IPS-20b (cell line): ENCODE results near the gene LRFN2.

Experiments used
- H3K27ac ChIP-seq: one replicate; pipeline ENCODE4 v1.5.1; 2013; ENCODE audit warnings: low read length
- H3K27me3 ChIP-seq: 2 replicates; pipeline ENCODE4 v1.6.1; 2013; ENCODE audit warnings: mild to moderate bottlenecking, low read length, inconsistent platforms; ENCODE audit not compliant: insufficient read depth
- H3K36me3 ChIP-seq: 2 replicates; pipeline ENCODE4 v1.6.1; 2013; ENCODE audit warnings: low read depth, mild to moderate bottlenecking, inconsistent platforms, low read length, moderate library complexity; ENCODE audit not compliant: insufficient read depth
- H3K4me1 ChIP-seq: 2 replicates; pipeline ENCODE4 v1.6.1; 2013; ENCODE audit warnings: mild to moderate bottlenecking, control low read depth, inconsistent platforms, low read length, moderate library complexity; ENCODE audit not compliant: insufficient read depth
- H3K4me3 ChIP-seq: 2 replicates; pipeline ENCODE4 v1.5.1; 2013; ENCODE audit warnings: mild to moderate bottlenecking, low read length, inconsistent platforms
- H3K9ac ChIP-seq: 2 replicates; pipeline ENCODE4 v1.6.1; 2013; ENCODE audit warnings: low read depth, mild to moderate bottlenecking, inconsistent platforms, low read length, moderate library complexity
- H3K9me3 ChIP-seq: 2 replicates; pipeline ENCODE4 v1.6.1; 2013; ENCODE audit warnings: mild to moderate bottlenecking, low read depth, low read length, inconsistent platforms; ENCODE audit not compliant: insufficient read depth

The LRFN2 gene

DNA sequence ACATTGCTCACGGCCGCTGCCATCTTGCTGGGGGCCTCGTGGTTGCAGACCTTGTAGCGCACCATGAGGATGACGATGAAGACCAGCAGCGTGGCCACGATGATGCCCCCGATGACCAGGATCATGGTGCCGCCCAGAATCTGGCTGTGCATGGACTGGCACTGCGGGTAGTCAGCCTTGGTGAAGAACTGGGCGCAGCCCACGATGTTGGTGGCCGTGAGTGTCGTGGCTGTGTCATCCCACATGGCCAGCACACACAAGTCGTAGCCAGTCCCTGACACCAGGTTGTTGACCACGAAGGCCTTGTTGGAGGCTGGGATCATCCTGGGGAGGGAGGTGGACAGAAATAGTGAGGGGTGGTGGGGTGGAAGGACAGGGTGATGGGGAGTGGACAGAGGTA lies 194.6 kb downstream of the LRFN2 start:
- H3K36me3 ChIP-seq: no peaks in the 10 kb centered on the region

DNA sequence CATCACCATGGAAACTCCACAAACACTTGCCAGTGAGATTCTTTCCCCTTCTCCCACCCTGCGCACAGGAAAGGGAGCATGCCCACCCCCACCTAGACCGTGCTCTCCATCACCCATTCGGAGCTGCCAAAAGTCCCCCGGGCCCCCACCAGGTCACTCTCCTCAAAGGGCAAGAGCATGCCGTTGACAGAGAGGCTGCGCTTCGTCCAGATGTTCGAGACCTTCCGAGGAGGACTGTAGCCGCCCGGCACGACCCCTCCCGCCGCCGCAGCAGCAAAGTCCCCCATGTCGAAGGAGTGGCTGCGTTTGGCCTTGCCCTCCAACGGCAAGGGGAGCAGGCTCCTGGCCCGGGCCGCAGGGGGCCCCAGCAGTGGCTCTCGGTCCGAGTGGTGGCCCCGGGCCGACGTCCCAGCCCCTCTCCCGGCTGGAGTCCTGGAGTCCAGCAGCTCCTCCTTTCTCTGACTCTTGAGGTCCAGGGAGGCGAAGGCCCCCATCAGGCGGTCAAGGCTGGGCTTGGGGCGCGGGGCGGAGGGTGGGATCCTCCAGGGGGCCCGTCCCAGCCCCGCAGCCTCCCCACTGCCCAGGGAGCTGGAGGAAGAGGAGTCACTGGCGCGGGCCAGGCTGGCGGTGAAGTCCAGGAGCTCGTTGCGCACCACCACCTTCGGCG lies 195.2 kb downstream of the LRFN2 start:
- Histone ChIP-seq H3K4me3 (no peak overlapping the region), H3K4me1 (no peaks in the 10 kb centered on the region; the same call in 1 of the 2 replicates), H3K9me3 (no peaks in the 10 kb centered on the region), H3K27me3 (no peaks in the 10 kb centered on the region), H3K9ac (no peak overlapping the region), H3K27ac (no peak overlapping the region), H3K36me3 (no peaks in the 10 kb centered on the region)

More for the DNA sequence above, 194.6 kb downstream of the LRFN2 start:
- no peak overlapping the region for H3K27ac ChIP-seq
- no peak overlapping the region for H3K4me3 ChIP-seq
- no peaks in the 10 kb centered on the region for H3K27me3 ChIP-seq
- no peak overlapping the region for H3K9ac ChIP-seq
- no peaks in the 10 kb centered on the region for H3K9me3 ChIP-seq
- no peaks in the 10 kb centered on the region; the same call in 1 of the 2 replicates for H3K4me1 ChIP-seq

DNA sequence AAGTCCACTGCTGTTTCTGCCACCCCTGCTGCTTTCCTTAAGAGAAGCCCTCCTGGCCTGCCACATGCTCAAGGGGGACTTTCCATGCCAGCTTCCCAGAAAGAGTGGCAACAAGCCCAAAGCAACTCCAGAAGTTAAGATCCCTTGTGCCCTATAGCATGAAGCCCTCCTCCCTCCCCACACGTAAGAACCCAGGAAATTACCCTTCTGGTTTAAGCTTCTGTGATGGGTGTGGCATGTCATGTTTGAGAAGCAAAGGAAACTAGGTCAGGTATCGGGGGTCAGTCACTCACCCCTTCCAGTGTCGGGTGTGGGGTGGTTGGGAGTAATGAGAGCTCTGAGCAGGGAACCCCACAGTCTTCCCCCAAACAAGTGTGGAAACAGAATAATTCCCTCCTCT lies 196.1 kb downstream of the LRFN2 start:
- H3K4me3 ChIP-seq: no peak overlapping the region
- H3K36me3 ChIP-seq: no peaks in the 10 kb centered on the region
- no peaks in the 10 kb centered on the region for H3K27me3 ChIP-seq
- H3K9ac ChIP-seq: no peak overlapping the region
- no peak overlapping the region for H3K27ac ChIP-seq
- H3K9me3 ChIP-seq: no peaks in the 10 kb centered on the region
- H3K4me1 ChIP-seq: no peaks in the 10 kb centered on the region; the same call in 1 of the 2 replicates

DNA sequence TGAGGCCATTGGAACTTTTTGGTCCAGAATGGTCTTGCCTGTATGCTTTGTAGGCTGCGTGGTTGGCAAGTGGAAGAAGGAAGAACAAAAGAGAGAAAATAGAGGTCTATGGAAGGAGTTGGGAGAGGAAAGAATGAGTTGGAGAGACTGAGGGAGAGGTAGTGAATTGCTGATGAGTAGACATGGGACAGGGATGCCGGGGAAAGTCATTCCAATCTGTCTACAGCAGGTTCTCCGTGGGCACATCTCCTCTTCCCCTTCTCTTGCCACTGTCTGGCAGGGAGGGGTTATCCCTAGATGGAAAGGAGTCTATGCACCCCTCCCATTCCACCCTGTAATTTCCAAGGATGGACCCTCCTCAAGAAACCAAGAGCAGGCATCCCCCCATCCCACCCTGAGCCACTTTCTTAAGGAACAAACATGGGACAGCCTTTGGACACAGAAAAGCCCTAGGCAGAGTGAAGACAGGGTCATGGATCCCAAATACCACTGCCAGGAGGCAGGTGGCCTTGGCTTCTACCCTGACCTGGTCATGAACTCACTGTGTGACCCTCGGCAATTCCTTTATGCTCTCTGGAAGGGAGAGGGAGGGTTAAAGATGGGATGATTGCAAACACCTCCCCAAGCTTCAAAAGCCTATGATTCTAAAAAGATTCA lies 196.9 kb downstream of the LRFN2 start:
- Histone ChIP-seq H3K9me3 (no peaks in the 10 kb centered on the region), H3K4me1 (no peaks in the 10 kb centered on the region; the same call in 1 of the 2 replicates), H3K9ac (no peak overlapping the region), H3K27ac (no peak overlapping the region), H3K4me3 (no peak overlapping the region), H3K27me3 (no peaks in the 10 kb centered on the region), H3K36me3 (no peaks in the 10 kb centered on the region)

DNA sequence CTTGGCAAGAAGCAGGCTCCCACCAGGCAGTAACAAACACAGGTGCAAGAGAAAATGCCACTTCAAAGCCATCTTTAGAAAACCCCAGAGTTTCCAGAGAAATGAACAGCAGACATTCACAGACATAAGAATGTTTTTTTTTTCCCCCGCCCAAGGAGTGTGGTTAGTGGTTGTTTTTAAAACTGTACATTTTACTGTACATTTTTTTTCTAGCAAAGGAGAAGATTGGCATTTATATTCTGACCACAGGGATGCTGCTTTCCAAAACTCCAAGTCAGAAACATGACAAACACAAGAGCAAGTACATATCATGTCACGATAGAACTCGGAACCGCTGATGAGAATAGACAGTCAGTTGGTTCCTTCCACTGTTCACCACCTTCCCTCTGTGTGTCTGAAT lies 197.9 kb downstream of the LRFN2 start:
- no peaks in the 10 kb centered on the region; the same call in 1 of the 2 replicates for H3K4me1 ChIP-seq
- no peak overlapping the region for H3K9ac ChIP-seq

DNA sequence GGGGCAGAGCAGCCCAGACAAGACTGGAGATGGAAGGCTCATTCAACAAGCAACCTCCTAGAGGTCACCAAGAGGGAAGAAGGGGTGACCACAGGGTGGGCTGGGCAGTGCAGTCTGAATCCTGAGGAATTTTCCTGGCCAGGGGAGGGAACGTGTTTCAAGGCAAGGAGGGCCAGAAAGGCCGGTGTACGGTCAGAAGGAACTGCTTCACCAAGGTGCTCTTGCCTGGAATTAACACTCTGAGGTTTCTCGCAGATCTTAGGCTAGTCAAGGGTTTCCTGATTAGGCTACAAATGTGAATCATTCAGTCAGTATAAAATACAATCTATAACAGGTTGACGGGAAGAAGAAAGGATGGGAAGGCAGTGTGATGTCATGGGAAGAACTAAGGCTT lies 199.3 kb downstream of the LRFN2 start:
- no peak overlapping the region for H3K9ac ChIP-seq
- no peaks in the 10 kb centered on the region for H3K9me3 ChIP-seq
- no peaks in the 10 kb centered on the region for H3K36me3 ChIP-seq
- H3K4me1 ChIP-seq: no peaks in the 10 kb centered on the region; the same call in 1 of the 2 replicates
- H3K27ac ChIP-seq: no peak overlapping the region
- H3K27me3 ChIP-seq: no peaks in the 10 kb centered on the region
- H3K4me3 ChIP-seq: no peak overlapping the region

More for the DNA sequence above, 197.9 kb downstream of the LRFN2 start:
- H3K4me3 ChIP-seq: no peak overlapping the region
- H3K27me3 ChIP-seq: no peaks in the 10 kb centered on the region
- no peaks in the 10 kb centered on the region for H3K36me3 ChIP-seq
- H3K27ac ChIP-seq: no peak overlapping the region
- H3K9me3 ChIP-seq: no peaks in the 10 kb centered on the region

DNA sequence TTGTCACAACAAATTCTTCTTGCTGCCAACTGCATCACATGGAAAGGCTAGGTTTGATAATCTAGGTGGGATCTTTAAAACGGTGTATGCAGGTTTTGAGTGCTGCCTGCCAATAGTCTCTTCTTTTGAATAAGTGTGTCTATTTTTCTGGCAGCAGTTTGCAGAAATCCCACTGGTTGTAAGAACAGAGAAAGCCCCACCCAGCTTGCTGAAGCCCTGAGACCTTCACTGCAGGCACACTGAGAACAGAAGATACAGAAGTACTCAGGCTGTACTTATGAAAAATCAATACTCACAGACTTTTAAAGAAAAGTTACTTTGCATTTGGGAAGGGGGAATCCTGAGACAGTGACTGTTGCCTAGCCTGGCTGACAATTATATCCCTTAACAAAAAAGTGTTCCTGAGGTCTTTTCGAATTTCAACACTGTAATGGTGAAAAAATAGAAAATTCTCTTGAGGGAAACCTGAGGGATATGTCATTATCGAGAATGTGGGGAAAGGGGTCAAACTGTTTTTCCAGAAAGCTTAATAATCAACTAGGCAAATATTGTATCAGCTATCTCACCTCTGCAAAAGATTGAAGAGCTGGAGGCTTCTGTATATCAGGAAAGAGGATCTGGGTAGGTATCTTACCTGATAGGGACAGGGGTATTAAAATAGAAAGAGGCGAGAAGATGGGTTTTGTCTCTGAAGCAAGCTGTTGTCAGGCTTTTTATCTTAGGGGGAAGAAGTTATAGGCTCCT lies 199.9 kb downstream of the LRFN2 start:
- Histone ChIP-seq H3K27me3 (no peaks in the 10 kb centered on the region), H3K4me1 (no peaks in the 10 kb centered on the region; the same call in 1 of the 2 replicates), H3K27ac (no peak overlapping the region), H3K4me3 (no peak overlapping the region), H3K9ac (no peak overlapping the region), H3K9me3 (no peaks in the 10 kb centered on the region), H3K36me3 (no peaks in the 10 kb centered on the region)

DNA sequence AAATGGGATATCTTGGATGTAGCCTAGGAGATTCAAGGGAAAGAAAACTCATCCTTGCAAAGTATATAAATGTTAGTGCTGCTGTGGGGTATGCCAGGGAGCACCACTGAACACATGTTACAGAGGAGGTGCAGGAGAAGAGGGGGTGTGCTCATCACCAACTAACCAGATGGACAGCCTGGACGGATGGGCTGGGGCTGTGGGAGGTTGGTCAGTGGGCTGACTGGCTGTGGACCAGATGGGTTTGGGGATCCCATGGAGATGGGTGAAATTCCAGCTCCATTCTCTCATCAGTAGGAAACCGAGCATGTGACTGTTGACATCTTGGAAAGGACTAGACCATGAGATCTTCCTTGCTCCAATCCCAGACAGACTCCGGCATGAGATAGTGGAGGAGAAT lies 201.0 kb downstream of the LRFN2 start:
- Histone ChIP-seq H3K9ac (no peak overlapping the region), H3K27me3 (no peaks in the 10 kb centered on the region), H3K9me3 (no peaks in the 10 kb centered on the region), H3K4me3 (no peak overlapping the region), H3K27ac (no peak overlapping the region), H3K36me3 (no peaks in the 10 kb centered on the region), H3K4me1 (no peaks in the 10 kb centered on the region; the same call in 1 of the 2 replicates)

DNA sequence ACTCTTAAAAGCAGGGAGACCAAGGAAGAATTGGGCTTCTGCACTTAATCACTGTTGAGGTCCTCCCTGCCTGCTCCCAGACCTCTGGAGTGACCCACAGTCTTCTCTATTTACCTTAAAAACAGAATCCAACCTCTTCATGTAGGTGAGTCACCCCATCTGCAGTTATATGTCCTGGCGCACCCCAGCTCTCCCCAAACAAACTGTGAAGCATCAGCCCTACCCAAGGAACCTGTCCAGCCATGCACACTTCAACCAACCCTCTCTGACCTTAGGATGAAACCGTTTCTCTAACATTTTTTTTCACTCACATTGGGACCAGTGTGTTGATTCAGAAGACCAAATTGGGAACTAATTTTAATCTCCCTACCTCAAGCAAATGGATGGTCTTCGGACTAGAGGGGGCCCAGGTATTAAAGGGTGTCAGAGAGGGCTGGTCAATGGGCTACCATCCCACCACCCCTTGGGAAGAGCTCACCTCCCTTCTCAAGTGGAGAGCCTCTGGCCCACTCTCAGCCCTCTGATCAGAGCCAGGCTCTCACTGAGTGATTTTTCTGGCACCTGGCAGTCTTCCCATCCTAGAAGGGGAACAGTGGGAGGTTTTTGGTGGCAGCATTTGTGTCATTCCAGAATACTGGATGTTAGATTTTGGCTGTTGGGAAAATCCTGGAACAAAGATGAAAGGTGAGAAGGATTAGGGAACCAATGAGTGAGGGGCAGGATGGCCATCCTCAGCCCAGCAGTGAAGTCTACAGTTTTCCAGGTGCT lies 203.6 kb downstream of the LRFN2 start:
- no peaks in the 10 kb centered on the region for H3K36me3 ChIP-seq
- no peak overlapping the region for H3K9ac ChIP-seq
- H3K9me3 ChIP-seq: no peaks in the 10 kb centered on the region
- H3K4me1 ChIP-seq: no peaks in the 10 kb centered on the region
- H3K27ac ChIP-seq: no peak overlapping the region
- no peak overlapping the region for H3K4me3 ChIP-seq
- no peaks in the 10 kb centered on the region for H3K27me3 ChIP-seq

DNA sequence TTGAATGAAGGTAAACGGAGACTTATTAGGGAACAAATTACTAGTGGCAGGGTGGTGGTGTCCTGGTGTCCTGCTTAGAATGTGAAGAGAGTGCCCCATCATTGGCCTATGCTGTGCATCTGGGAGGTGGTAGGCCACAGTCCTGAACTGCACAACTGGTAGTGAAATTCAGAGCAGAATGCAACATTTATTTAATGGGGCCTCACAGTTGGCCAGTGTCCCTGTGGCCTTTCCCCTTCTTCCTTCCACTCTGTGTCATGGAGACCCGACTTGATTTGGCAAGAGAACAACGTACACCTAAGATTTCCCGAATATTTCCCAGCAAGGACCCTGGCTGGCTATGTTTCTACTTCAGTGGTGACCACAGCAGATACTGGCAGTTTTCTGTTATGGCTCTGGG lies 206.9 kb downstream of the LRFN2 start:
- Histone ChIP-seq H3K4me3 (no peak overlapping the region), H3K27me3 (no peaks in the 10 kb centered on the region), H3K36me3 (no peaks in the 10 kb centered on the region), H3K27ac (no peak overlapping the region), H3K9ac (no peak overlapping the region), H3K4me1 (no peaks in the 10 kb centered on the region), H3K9me3 (no peaks in the 10 kb centered on the region)

DNA sequence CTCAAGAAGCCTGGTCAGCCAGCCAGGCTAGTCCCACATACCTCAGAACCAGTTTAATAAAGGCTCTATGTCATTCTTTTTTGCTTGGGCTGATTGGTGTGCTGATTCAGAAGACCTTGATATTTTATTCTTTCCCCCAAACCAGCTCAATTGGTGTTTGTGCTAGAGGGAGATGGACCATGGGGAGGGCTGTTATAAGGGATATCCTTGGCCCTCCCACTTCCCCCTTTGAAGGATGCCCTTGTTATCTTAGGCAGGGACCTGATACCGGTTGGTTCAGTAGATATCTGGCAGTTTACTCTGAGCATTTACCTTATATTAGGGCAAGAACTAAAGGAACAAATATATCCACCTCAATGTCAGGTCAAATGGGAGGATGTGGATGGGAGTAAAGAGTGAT lies 207.4 kb downstream of the LRFN2 start:
- Histone ChIP-seq H3K27me3 (no peaks in the 10 kb centered on the region), H3K9me3 (no peaks in the 10 kb centered on the region), H3K9ac (no peak overlapping the region), H3K4me1 (no peaks in the 10 kb centered on the region), H3K4me3 (no peak overlapping the region), H3K27ac (no peak overlapping the region), H3K36me3 (no peaks in the 10 kb centered on the region)
